ENCODE measurements around the gene MUC6.
A peak's percentile ranks its signal among the peaks of the same experiment; 100 is the strongest.

The MUC6 gene

GRCh38 chr11:1072116-1072820 is 35.8 kb upstream of the MUC6 start (continued):
- TF ChIP-seq ZNF776 (tag by site-specific recombination; IDR thresholded peaks at IDR 0.05; ENCODE audit: borderline replicate concordance) (no peak), WT1 (tag by site-specific recombination; IDR thresholded peaks at IDR 0.05) (no peak), ZNF704 (tag by site-specific recombination; IDR thresholded peaks at IDR 0.05) (no peak), EGR2 (tag by site-specific recombination; IDR thresholded peaks at IDR 0.05; ENCODE audit: low read depth) (peak; percentile 93), ZNF362 (tag by site-specific recombination; IDR thresholded peaks at IDR 0.05) (no peak), ZNF37A (tag by site-specific recombination; IDR thresholded peaks at IDR 0.05) (no peak), ZNF274 (IDR thresholded peaks at IDR 0.05; ENCODE audit: low read length) (no peak), ZNF274 (tag by site-specific recombination; IDR thresholded peaks at IDR 0.05; ENCODE audit: borderline replicate concordance) (no peak), ZNF133 (tag by site-specific recombination; IDR thresholded peaks at IDR 0.05) (no peak), RBAK (tag by site-specific recombination; IDR thresholded peaks at IDR 0.05) (no peak), PATZ1 (tag by site-specific recombination; IDR thresholded peaks at IDR 0.05) (0 out of 2 replicates have a peak, but pooled peaks have one; percentile 27), ZNF747 (tag by site-specific recombination; IDR thresholded peaks at IDR 0.05) (no peak), ZFHX2 (tag by site-specific recombination; conservative IDR thresholded peaks at IDR 0.05) (peak; percentile 97), ZNF501 (tag by site-specific recombination; IDR thresholded peaks at IDR 0.05) (no peak), ZNF621 (tag by site-specific recombination; IDR thresholded peaks at IDR 0.05) (no peak), SETDB1 (IDR thresholded peaks at IDR 0.05; ENCODE audit: insufficient read length, low read length) (no peak), BCL11B (tag by site-specific recombination; IDR thresholded peaks at IDR 0.05; ENCODE audit: low read depth) (no peak), ZBTB11 (tag by site-specific recombination; conservative IDR thresholded peaks at IDR 0.05; ENCODE audit: low read depth) (no peak), ZNF416 (tag by site-specific recombination; IDR thresholded peaks at IDR 0.05) (no peak), HOXD13 (CRISPR knock-in tag; IDR thresholded peaks at IDR 0.05; ENCODE audit: borderline replicate concordance) (no peak), SP7 (tag by site-specific recombination; IDR thresholded peaks at IDR 0.05) (no peak), ZIC2 (tag by site-specific recombination; IDR thresholded peaks at IDR 0.05) (peak; percentile 68), ZNF174 (tag by site-specific recombination; IDR thresholded peaks at IDR 0.05) (no peak), GLIS1 (tag by site-specific recombination; IDR thresholded peaks at IDR 0.05) (peak; percentile 88)
